ENCODE results near the gene PAQR3.

The PAQR3 gene

GRCh38 chr4:78889955-78890354, 49.3 kb downstream of the PAQR3 start:
- Histone ChIP-seq H3K4me1 (ENCODE audit: control insufficient read depth, low read length) (peaks cover 17% of the 10 kb centered on the region), H3K27me3 (ENCODE audit: control insufficient read depth, low read length) (no peaks in the 10 kb centered on the region), H3K27ac (ENCODE audit: low read depth, low read length) (no peak overlapping the region), H3F3A (ENCODE audit: control insufficient read depth, insufficient read depth) (no peaks in the 10 kb centered on the region), H3K4me2 (ENCODE audit: low read length) (no peak overlapping the region), H3K4me3 (ENCODE audit: low read length) (no peak overlapping the region), H4K20me1 (ENCODE audit: control insufficient read depth, insufficient read depth, low read depth, low read length) (no peaks in the 10 kb centered on the region), H3K9me2 (replicated peaks; ENCODE audit: control insufficient read depth, low read length) (no peaks in the 10 kb centered on the region), H3K79me2 (ENCODE audit: control insufficient read depth, low read length) (no peaks in the 10 kb centered on the region), H3K36me3 (ENCODE audit: control insufficient read depth, low read length) (peaks cover 30% of the 10 kb centered on the region), H3K9me3 (ENCODE audit: control insufficient read depth, insufficient read depth, low read length) (no peaks in the 10 kb centered on the region)
- TF ChIP-seq EZH2phosphoT487 (IDR thresholded peaks at IDR 0.05; ENCODE audit: borderline replicate concordance, low read length) (no peak), CTCF (IDR thresholded peaks at IDR 0.05; ENCODE audit: low read depth, low read length, poor library complexity, severe bottlenecking) (no peak)

GRCh38 chr4:78885598-78885997, 53.6 kb downstream of the PAQR3 start:
- Histone ChIP-seq H4K20me1 (ENCODE audit: control insufficient read depth, insufficient read depth, low read depth, low read length) (no peaks in the 10 kb centered on the region), H3K27me3 (ENCODE audit: control insufficient read depth, low read length) (no peaks in the 10 kb centered on the region), H3K9me2 (replicated peaks; ENCODE audit: control insufficient read depth, low read length) (no peaks in the 10 kb centered on the region), H3K79me2 (ENCODE audit: control insufficient read depth, low read length) (no peaks in the 10 kb centered on the region), H3K27ac (ENCODE audit: low read depth, low read length) (no peak overlapping the region), H3K36me3 (ENCODE audit: control insufficient read depth, low read length) (peaks cover 19% of the 10 kb centered on the region), H3K4me3 (ENCODE audit: low read length) (no peak overlapping the region), H3K4me2 (ENCODE audit: low read length) (no peak overlapping the region), H3K9me3 (ENCODE audit: control insufficient read depth, insufficient read depth, low read length) (no peaks in the 10 kb centered on the region), H3F3A (ENCODE audit: control insufficient read depth, insufficient read depth) (no peaks in the 10 kb centered on the region; the same call in 1 of the 2 replicates), H3K4me1 (ENCODE audit: control insufficient read depth, low read length) (peaks cover 21% of the 10 kb centered on the region)
- TF ChIP-seq CTCF (IDR thresholded peaks at IDR 0.05; ENCODE audit: low read depth, low read length, poor library complexity, severe bottlenecking) = no peak
- no peak for TF ChIP-seq EZH2phosphoT487 (IDR thresholded peaks at IDR 0.05; ENCODE audit: borderline replicate concordance, low read length)

- H3K9me2 ChIP-seq (replicated peaks; ENCODE audit: control insufficient read depth, low read length) = no peaks in the 10 kb centered on the region
- no peaks in the 10 kb centered on the region for H3K9me3 ChIP-seq (ENCODE audit: control insufficient read depth, insufficient read depth, low read length)
- peak overlapping the region; percentile 50 for H3K4me3 ChIP-seq (ENCODE audit: low read length)
- H3K4me1 ChIP-seq (ENCODE audit: control insufficient read depth, low read length) = peaks cover 21% of the 10 kb centered on the region
- peak overlapping the region; percentile 52 for H3K27ac ChIP-seq (ENCODE audit: low read depth, low read length)
- H3F3A ChIP-seq (ENCODE audit: control insufficient read depth, insufficient read depth) = peaks cover 3% of the 10 kb centered on the region
- TF ChIP-seq CTCF (IDR thresholded peaks at IDR 0.05; ENCODE audit: low read depth, low read length, poor library complexity, severe bottlenecking) = no peak
- TF ChIP-seq EZH2phosphoT487 (IDR thresholded peaks at IDR 0.05; ENCODE audit: borderline replicate concordance, low read length) = no peak
- no peaks in the 10 kb centered on the region for H3K79me2 ChIP-seq (ENCODE audit: control insufficient read depth, low read length)
- H3K27me3 ChIP-seq (ENCODE audit: control insufficient read depth, low read length) = no peaks in the 10 kb centered on the region
- peaks cover 19% of the 10 kb centered on the region for H3K36me3 ChIP-seq (ENCODE audit: control insufficient read depth, low read length)
- H3K4me2 ChIP-seq (ENCODE audit: low read length) = peak overlapping the region; percentile 57
- no peaks in the 10 kb centered on the region for H4K20me1 ChIP-seq (ENCODE audit: control insufficient read depth, insufficient read depth, low read depth, low read length)
Measured at GRCh38 chr4:78880874-78881492, 58.3 kb downstream of the PAQR3 start.
